CD4-positive, alpha-beta T cell treated with Interleukin-4 for 1 hour (primary cell): ENCODE data around the gene ATP6V1A.

ENCODE experiments used
- DNase-seq, 2 donors: peaks; one replicate each; pipeline ENCODE4 v3.0.0-alpha.2; 2020 to 2022

The ATP6V1A gene

GRCh38 chr3:113747283-113748046, 630 bp downstream of the ATP6V1A start:
- no peak for DNase-seq

DNA sequence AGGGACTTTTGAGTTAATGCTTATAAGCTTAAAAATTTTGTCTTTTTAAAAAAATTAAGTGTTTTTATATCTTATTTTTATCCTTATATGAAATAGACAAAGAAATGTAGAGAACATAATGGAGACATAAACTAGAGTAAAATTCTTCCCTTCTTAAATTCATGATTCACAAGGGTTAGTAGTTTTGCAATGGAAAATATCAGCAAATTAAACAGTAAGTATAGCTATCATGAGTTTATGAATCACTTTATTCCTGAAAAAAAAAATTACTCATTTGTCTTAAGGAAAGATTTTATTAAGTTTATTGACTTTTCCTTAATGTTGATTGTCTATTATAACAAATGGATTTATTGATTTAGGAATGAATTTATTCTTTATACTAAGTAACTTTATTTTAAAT, 4.3 kb downstream of the ATP6V1A start:
- no peak for DNase-seq

DNA sequence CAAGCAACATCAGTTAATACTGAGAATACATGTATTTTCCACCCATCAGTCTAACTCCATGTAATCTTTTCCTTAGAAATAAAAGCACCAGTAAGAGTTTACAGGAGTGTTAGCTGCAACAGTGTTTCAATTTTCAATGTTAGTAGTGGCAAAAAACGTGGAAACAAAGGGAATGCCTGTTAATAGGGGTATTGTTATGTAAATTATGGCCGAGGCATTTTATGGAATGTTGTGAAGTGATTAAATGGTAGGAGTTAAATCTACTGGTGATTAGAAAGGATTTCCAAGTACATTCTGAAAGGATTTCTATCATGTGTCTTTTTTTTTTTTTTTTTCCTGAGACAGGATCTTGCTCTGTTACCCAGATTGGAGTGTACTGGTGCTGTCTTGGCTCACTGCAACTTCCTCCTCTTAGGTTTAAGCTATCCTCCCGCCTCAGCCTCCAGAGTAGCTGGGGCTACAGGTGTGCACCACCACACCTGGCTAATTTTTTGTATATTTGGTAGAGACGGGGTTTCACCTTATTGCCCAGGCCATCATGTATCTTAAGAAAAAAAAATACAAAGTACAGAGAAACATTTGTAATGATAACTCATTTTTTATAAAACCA, 6.6 kb downstream of the ATP6V1A start:
- DNase-seq = no peak

GRCh38 chr3:113754494-113755159, 7.8 kb downstream of the ATP6V1A start:
- no peak for DNase-seq

GRCh38 chr3:113758389-113759024, 11.7 kb downstream of the ATP6V1A start:
- no peak for DNase-seq

- no peak for DNase-seq
These were observed 17.9 kb downstream of the ATP6V1A start for GRCh38 chr3:113764698-113765097.

DNA sequence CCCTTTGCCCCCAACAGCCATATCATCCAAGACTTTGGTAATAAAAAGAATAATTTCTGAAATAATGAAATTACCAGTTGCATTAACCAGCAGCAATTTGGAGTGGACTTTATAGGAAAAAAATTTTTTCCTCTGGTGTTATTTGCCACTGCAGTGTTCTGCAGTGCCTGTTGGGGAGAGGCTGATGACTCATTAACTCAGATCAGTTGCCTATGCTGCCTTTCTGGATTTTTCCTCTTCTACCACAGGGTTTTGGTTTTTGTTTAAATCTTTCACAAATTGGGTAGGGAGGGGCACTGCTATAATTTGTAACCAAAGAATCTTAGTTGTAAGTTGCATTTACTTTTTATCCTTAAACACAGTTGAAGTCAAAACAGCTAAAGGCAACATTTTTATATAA, 22.7 kb downstream of the ATP6V1A start:
- DNase-seq = no peak

- DNase-seq = no peak
These were observed 25.2 kb downstream of the ATP6V1A start for GRCh38 chr3:113771993-113772392.

DNA sequence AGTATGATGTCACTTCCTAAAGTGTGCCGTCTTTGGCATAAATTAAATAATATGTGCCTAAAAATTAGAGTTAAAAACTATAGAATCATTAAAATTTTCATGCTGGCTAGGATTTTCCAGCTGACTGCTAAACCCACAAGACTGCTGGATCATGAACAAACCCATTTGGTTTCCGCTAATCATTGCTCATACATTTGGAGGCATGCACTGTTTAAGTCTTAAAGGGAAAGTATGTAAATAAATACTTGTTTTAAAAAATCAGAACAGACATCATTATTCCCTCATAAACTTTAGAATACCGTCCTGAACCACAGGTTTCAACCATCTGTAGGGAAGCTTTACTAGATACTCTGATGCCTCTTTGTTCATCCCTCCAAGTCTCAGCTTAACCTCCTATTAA, 26.5 kb downstream of the ATP6V1A start:
- DNase-seq = no peak

- no peak for DNase-seq
These were observed 28.7 kb downstream of the ATP6V1A start for GRCh38 chr3:113775516-113775915.

GRCh38 chr3:113776564-113776963, 29.7 kb downstream of the ATP6V1A start:
- no peak for DNase-seq

GRCh38 chr3:113783463-113783862, 36.6 kb downstream of the ATP6V1A start:
- DNase-seq = peak in 1 of 2 donors; percentile 5

DNA sequence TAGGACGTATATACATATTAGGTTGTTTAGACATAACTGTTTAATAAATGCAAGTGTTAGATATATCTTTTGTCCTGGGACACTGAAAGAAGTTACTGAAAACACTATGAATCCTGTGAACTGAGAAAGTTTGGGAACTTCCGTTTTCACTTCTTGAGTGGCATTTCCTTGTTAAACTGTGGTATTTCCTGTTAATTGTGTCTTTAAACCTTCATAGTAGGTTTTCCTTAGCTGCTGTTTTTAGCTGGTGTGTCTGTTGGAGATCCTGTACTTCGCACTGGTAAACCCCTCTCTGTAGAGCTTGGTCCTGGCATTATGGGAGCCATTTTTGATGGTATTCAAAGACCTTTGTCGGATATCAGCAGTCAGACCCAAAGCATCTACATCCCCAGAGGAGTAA, 37.1 kb downstream of the ATP6V1A start:
- DNase-seq = peak in 1 of 2 donors; percentile 12

- no peak for DNase-seq
These were observed 44.5 kb downstream of the ATP6V1A start for GRCh38 chr3:113791381-113791780.

GRCh38 chr3:113794526-113794925, 47.7 kb downstream of the ATP6V1A start:
- DNase-seq = no peak

DNA sequence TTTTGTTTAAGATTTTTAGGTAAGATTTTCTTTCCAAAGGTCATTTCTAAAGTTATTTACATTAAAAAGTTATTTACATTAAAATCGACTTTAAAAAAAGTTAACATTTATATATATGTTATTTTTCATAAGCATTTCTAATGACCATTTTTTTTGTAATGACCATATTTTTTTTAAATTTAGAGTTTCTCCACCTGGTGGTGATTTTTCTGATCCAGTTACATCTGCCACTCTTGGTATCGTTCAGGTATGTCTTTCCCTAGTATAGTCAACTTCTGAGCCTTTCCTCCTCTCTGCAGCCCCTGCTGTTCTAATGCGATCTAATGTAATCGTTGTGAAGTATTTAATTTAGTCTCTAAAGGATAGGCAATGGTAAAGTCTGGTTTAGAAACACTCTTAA, 48.9 kb downstream of the ATP6V1A start:
- DNase-seq = no peak

GRCh38 chr3:113802795-113803455, 56.1 kb downstream of the ATP6V1A start:
- DNase-seq = no peak

GRCh38 chr3:113804661-113805060, 57.8 kb downstream of the ATP6V1A start:
- DNase-seq = no peak

DNA sequence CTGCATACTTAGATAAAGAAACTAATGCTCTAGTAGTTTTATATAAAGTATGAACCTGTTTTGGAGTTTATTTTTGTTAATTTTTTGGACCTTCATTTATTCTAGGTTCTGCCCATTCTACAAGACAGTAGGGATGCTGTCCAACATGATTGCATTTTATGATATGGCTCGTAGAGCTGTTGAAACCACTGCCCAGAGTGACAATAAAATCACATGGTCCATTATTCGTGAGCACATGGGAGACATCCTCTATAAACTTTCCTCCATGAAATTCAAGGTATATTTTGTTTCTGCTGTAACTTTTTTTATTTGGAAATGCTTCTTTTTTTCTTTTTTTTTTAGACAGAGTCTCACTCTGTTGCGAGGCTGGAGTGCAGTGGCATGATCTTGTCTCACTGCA, 58.4 kb downstream of the ATP6V1A start:
- no peak for DNase-seq

GRCh38 chr3:113812854-113813253, 66.0 kb downstream of the ATP6V1A start:
- DNase-seq = no peak

GRCh38 chr3:113819866-113820265, 73.0 kb downstream of the ATP6V1A start:
- DNase-seq = no peak

GRCh38 chr3:113825090-113825489, 78.3 kb downstream of the ATP6V1A start:
- no peak for DNase-seq

- DNase-seq = no peak
These were observed 81.8 kb downstream of the ATP6V1A start for GRCh38 chr3:113828600-113828999.
